OCI-LY1 (cell line): ENCODE data around the gene CFAP65.
A peak's percentile ranks its signal among the peaks of the same experiment; 100 is the strongest.

ENCODE experiments used
- H2AFZ ChIP-seq: fragments of 200-600 bp; sonication (generic), shearing (Covaris generic); 2 replicates; pipeline ENCODE4 v1.6.0; 2014; ENCODE audit warnings: antibody characterized with exemption, mild to moderate bottlenecking, low read length
- H3F3A ChIP-seq: fragments of 200-600 bp; sonication (generic), shearing (Covaris generic); 2 replicates; pipeline ENCODE4 v1.6.0; 2014; ENCODE audit warnings: mild to moderate bottlenecking, antibody characterized with exemption, low read length, moderate library complexity; ENCODE audit not compliant: insufficient read depth
- H3K27ac ChIP-seq: fragments of 200-600 bp; sonication (generic); 2 replicates; pipeline ENCODE4 v1.5.1; 2014; ENCODE audit warnings: low read length, mixed run types, mild to moderate bottlenecking, low read depth; ENCODE audit not compliant: poor library complexity, severe bottlenecking
- H3K27me3 ChIP-seq: fragments of 200-600 bp; sonication (generic); 2 replicates; pipeline ENCODE4 v1.6.0; 2014; ENCODE audit warnings: antibody characterized with exemption, mild to moderate bottlenecking, low read length, moderate library complexity; ENCODE audit not compliant: insufficient read depth
- H3K36me3 ChIP-seq: fragments of 200-600 bp; sonication (generic); 2 replicates; pipeline ENCODE4 v1.6.1; 2014; ENCODE audit warnings: mild to moderate bottlenecking, antibody characterized with exemption, low read length, moderate library complexity, mixed read lengths; ENCODE audit not compliant: insufficient read depth
- H3K4me1 ChIP-seq: fragments of 200-600 bp; sonication (generic); 2 replicates; pipeline ENCODE4 v1.5.1; 2014; ENCODE audit warnings: mild to moderate bottlenecking, low read length, moderate library complexity; ENCODE audit not compliant: insufficient read depth, severe bottlenecking
- H3K4me2 ChIP-seq: fragments of 200-600 bp; sonication (generic), shearing (Covaris generic); 2 replicates; pipeline ENCODE4 v1.6.1; 2014; ENCODE audit warnings: low read length
- H3K4me3 ChIP-seq: fragments of 200-600 bp; sonication (generic); 2 replicates; pipeline ENCODE4 v1.5.1; 2014; ENCODE audit warnings: low read length, low read depth, mild to moderate bottlenecking, mixed read lengths; ENCODE audit not compliant: poor library complexity, severe bottlenecking
- H3K79me2 ChIP-seq: fragments of 200-600 bp; shearing (Covaris generic); 2 replicates; pipeline ENCODE4 v1.6.1; 2016; ENCODE audit warnings: mixed run types, low read length, mixed read lengths; ENCODE audit not compliant: insufficient read depth
- H3K9ac ChIP-seq: fragments of 200-600 bp; sonication (generic), shearing (Covaris generic); 2 replicates; pipeline ENCODE4 v1.6.1; 2014; ENCODE audit warnings: mild to moderate bottlenecking, low read length, mixed read lengths
- H3K9me2 ChIP-seq: fragments of 200-600 bp; sonication (generic), shearing (Covaris generic); 2 replicates; pipeline ENCODE4 v1.6.1; 2014; ENCODE audit warnings: low read depth, mild to moderate bottlenecking, low read length, mixed read lengths
- H3K9me3 ChIP-seq: fragments of 200-600 bp; shearing (Covaris generic); 2 replicates; pipeline ENCODE4 v1.6.1; 2014; ENCODE audit warnings: low read length, mixed read lengths
- H4K20me1 ChIP-seq: fragments of 200-600 bp; sonication (generic), shearing (Covaris generic); 2 replicates; pipeline ENCODE4 v1.6.0; 2016; ENCODE audit warnings: mild to moderate bottlenecking, low read length; ENCODE audit not compliant: insufficient read depth
- CTCF ChIP-seq: fragments of 200-600 bp; sonication (generic), shearing (Covaris generic); IDR thresholded peaks from 2 replicates; pipeline ENCODE4 v1.5.1; 2017; ENCODE audit warnings: mild to moderate bottlenecking, antibody characterized with exemption, low read length, moderate library complexity, mixed read lengths
- EZH2 ChIP-seq: fragments of 200-600 bp; sonication (generic), shearing (Covaris generic); IDR thresholded peaks from 2 replicates; pipeline ENCODE4 v1.8.0; 2017; ENCODE audit warnings: borderline replicate concordance, mixed run types, mild to moderate bottlenecking, antibody characterized with exemption, low read length, moderate library complexity, mixed read lengths

The CFAP65 gene

GRCh38 chr2:219016721-219017120 lies 24.6 kb downstream of the CFAP65 start:
- H3K9ac ChIP-seq = no peak overlapping the region
- no peaks in the 10 kb centered on the region for H3K9me3 ChIP-seq
- no peaks in the 10 kb centered on the region for H4K20me1 ChIP-seq
- H3K36me3 ChIP-seq = no peaks in the 10 kb centered on the region
- H3K4me3 ChIP-seq = no peak overlapping the region
- H3F3A ChIP-seq = no peaks in the 10 kb centered on the region
- H3K4me2 ChIP-seq = no peak overlapping the region
- H3K79me2 ChIP-seq = no peaks in the 10 kb centered on the region
- TF ChIP-seq EZH2 (no peak), CTCF (no peak)
- no peak overlapping the region for H3K27ac ChIP-seq
- no peaks in the 10 kb centered on the region for H3K4me1 ChIP-seq
- no peaks in the 10 kb centered on the region for H3K9me2 ChIP-seq
- H3K27me3 ChIP-seq = no peaks in the 10 kb centered on the region; the same call in 1 of the 2 replicates
- H2AFZ ChIP-seq = no peak overlapping the region

GRCh38 chr2:219010873-219011272 lies 30.4 kb downstream of the CFAP65 start:
- Histone ChIP-seq H3K79me2 (no peaks in the 10 kb centered on the region), H3K27ac (no peak overlapping the region), H3K4me1 (no peaks in the 10 kb centered on the region), H3K4me2 (no peak overlapping the region), H3K9ac (no peak overlapping the region), H2AFZ (no peak overlapping the region), H3F3A (no peaks in the 10 kb centered on the region), H3K9me3 (no peaks in the 10 kb centered on the region), H3K36me3 (no peaks in the 10 kb centered on the region), H3K27me3 (no peaks in the 10 kb centered on the region), H4K20me1 (no peaks in the 10 kb centered on the region), H3K4me3 (no peak overlapping the region), H3K9me2 (no peaks in the 10 kb centered on the region)
- no peak for TF ChIP-seq EZH2
- TF ChIP-seq CTCF = no peak

- no peaks in the 10 kb centered on the region for H3K9me2 ChIP-seq
- no peak overlapping the region for H3K4me3 ChIP-seq
- H3K9me3 ChIP-seq = no peaks in the 10 kb centered on the region
- no peak overlapping the region for H3K9ac ChIP-seq
- H3F3A ChIP-seq = no peaks in the 10 kb centered on the region
- H3K27ac ChIP-seq = no peak overlapping the region
- H2AFZ ChIP-seq = no peak overlapping the region
- H3K36me3 ChIP-seq = no peaks in the 10 kb centered on the region
- H4K20me1 ChIP-seq = no peaks in the 10 kb centered on the region
- no peaks in the 10 kb centered on the region for H3K4me1 ChIP-seq
- no peaks in the 10 kb centered on the region for H3K27me3 ChIP-seq
- H3K4me2 ChIP-seq = no peak overlapping the region
- H3K79me2 ChIP-seq = no peaks in the 10 kb centered on the region
- no peak for TF ChIP-seq EZH2
- peak; percentile 59; the same call in 1 of the 2 replicates for TF ChIP-seq CTCF
Measured at GRCh38 chr2:219010162-219010756, 31.1 kb downstream of the CFAP65 start.
